ENCODE data around the gene UCP2. TPM values are rescaled to one million over a fixed set of nuclear protein-coding genes. Genes with fewer than 3 reads are reported as not detected.

Gene UCP2
- total RNA-seq, 4 donors from 2014 or later, result 16.8 to 284 (median 56.7) TPM

- ATAC-seq, result no peak
- no peak for DNase-seq
- intact Hi-C loops (cut with DNase I; ENCODE audit: low total_unique reads), result loop anchor here (10.0 kb wide), 2 partner anchors 256 to 626 kb away; partner anchors contain the start of gene POLD3
- no peaks in the 10 kb centered on the region for H3K36me3 ChIP-seq
- no peak overlapping the region for H3K4me3 ChIP-seq
- H3K9me3 ChIP-seq, result no peaks in the 10 kb centered on the region
- in situ Hi-C loops (cut with MboI; ENCODE audit: low sequenced_read_pairs in 4 of 4), result loop anchor here in 3 of 4 donors (5.0 to 10.0 kb wide), 2 partner anchors 116 to 124 kb away; no protein-coding TSS in a partner anchor
- no peak overlapping the region for H3K27ac ChIP-seq
- TF ChIP-seq CTCF (IDR thresholded peaks at IDR 0.05 in 4 of 5, conservative IDR thresholded peaks at IDR 0.05 in 1 of 5) (no peak), POLR2A (IDR thresholded peaks at IDR 0.05) (no peak)
- no peaks in the 10 kb centered on the region for H3K27me3 ChIP-seq
- peaks cover 7 to 15% of the 10 kb centered on the region in 2 donors for H3K4me1 ChIP-seq
Measured at GRCh38 chr11:73968356-73968966, 14.2 kb downstream of the UCP2 start.

GRCh38 chr11:73965764-73966121 lies 16.9 kb downstream of the UCP2 start:
- TF ChIP-seq CTCF (IDR thresholded peaks at IDR 0.05 in 4 of 5, conservative IDR thresholded peaks at IDR 0.05 in 1 of 5) (no peak), POLR2A (IDR thresholded peaks at IDR 0.05) (no peak)
- DNase-seq (no peak), ATAC-seq (no peak)
- in situ Hi-C loops (cut with MboI; ENCODE audit: low sequenced_read_pairs in 4 of 4) (loop anchor here in 3 of 4 donors (5.0 to 10.0 kb wide), 2 partner anchors 119 to 127 kb away; no protein-coding TSS in a partner anchor), intact Hi-C loops (cut with DNase I; ENCODE audit: low total_unique reads) (loop anchor here (2.0 to 10.0 kb wide), 3 partner anchors 59 to 629 kb away; partner anchors contain the start of gene POLD3)
- Histone ChIP-seq H3K9me3 (no peaks in the 10 kb centered on the region), H3K27me3 (no peaks in the 10 kb centered on the region), H3K4me1 (peaks cover 7 to 17% of the 10 kb centered on the region in 2 donors), H3K4me3 (no peak overlapping the region), H3K27ac (no peak overlapping the region), H3K36me3 (no peaks in the 10 kb centered on the region)

- DNase-seq, result no peak
- intact Hi-C loops (cut with DNase I; ENCODE audit: low total_unique reads), result loop anchor here (2.0 to 10.0 kb wide), 3 partner anchors 60 to 630 kb away; partner anchors contain the start of gene POLD3
- no peak overlapping the region for H3K4me3 ChIP-seq
- in situ Hi-C loops (cut with MboI; ENCODE audit: low sequenced_read_pairs in 4 of 4), result loop anchor here in 3 of 4 donors (5.0 to 10.0 kb wide), 2 partner anchors 120 to 127 kb away; no protein-coding TSS in a partner anchor
- no peaks in the 10 kb centered on the region for H3K9me3 ChIP-seq
- ATAC-seq, result no peak
- H3K36me3 ChIP-seq, result no peaks in the 10 kb centered on the region
- peaks cover 7 to 17% of the 10 kb centered on the region in 2 donors for H3K4me1 ChIP-seq
- H3K27me3 ChIP-seq, result no peaks in the 10 kb centered on the region
- no peak overlapping the region for H3K27ac ChIP-seq
- TF ChIP-seq CTCF (IDR thresholded peaks at IDR 0.05 in 4 of 5, conservative IDR thresholded peaks at IDR 0.05 in 1 of 5) (no peak), POLR2A (IDR thresholded peaks at IDR 0.05) (no peak)
Measured at GRCh38 chr11:73965076-73965763, 17.4 kb downstream of the UCP2 start.

- TF ChIP-seq CTCF (IDR thresholded peaks at IDR 0.05 in 4 of 5, conservative IDR thresholded peaks at IDR 0.05 in 1 of 5) (no peak), POLR2A (IDR thresholded peaks at IDR 0.05) (no peak)
- H3K27ac ChIP-seq, result peak overlapping the region in 1 of 4 donors; percentile 30
- H3K4me3 ChIP-seq, result no peak overlapping the region
- H3K36me3 ChIP-seq, result no peaks in the 10 kb centered on the region
- ATAC-seq, result peak; percentile 69 to 87
- DNase-seq, result no peak
- no peaks in the 10 kb centered on the region for H3K27me3 ChIP-seq
- in situ Hi-C loops (cut with MboI; ENCODE audit: low sequenced_read_pairs in 4 of 4), result loop anchor here in 1 of 4 donors (10.0 kb wide), 1 partner anchor 121 kb away; no protein-coding TSS in a partner anchor
- no peaks in the 10 kb centered on the region for H3K9me3 ChIP-seq
- intact Hi-C loops (cut with DNase I; ENCODE audit: low total_unique reads), result loop anchor here (1.0 to 10.0 kb wide), 4 partner anchors 61 to 631 kb away; partner anchors contain the start of gene POLD3
- H3K4me1 ChIP-seq, result peaks cover 7 to 17% of the 10 kb centered on the region in 2 donors
Measured at GRCh38 chr11:73963861-73964260, 18.8 kb downstream of the UCP2 start.
